Breast epithelium (tissue), 4 donors: ENCODE data around the gene AKAP8L. TPM values are rescaled to one million over a fixed set of nuclear protein-coding genes. Genes with fewer than 3 reads are reported as not detected.

ENCODE experiments used
- DNase-seq, 2 donors: peaks; one replicate each; pipeline ENCODE4 v3.0.0-alpha.2; 2019; ENCODE audit warnings: low spot score in 2 of 2
- H3K27ac ChIP-seq, 2 donors: fragments of 200-600 bp; sonication (generic) in 1 of 2; one replicate each; pipeline ENCODE4 v1.5.1; 2016 to 2019; ENCODE audit warnings: mild to moderate bottlenecking in 1 of 2
- H3K27me3 ChIP-seq, 2 donors: fragments of 200-600 bp; sonication (generic) in 1 of 2; one replicate each; pipeline versions ENCODE4 v1.5.1 to v1.6.0; 2017 to 2019; ENCODE audit warnings: control low read depth in 1 of 2, mild to moderate bottlenecking in 1 of 2
- H3K36me3 ChIP-seq: fragments of 200-600 bp; one replicate; pipeline ENCODE4 v1.5.1; 2019
- H3K4me1 ChIP-seq, 2 donors: fragments of 200-600 bp; sonication (generic); one replicate each; pipeline ENCODE4 v1.5.1; 2016 to 2019; ENCODE audit warnings: control low read depth in 1 of 2
- H3K4me3 ChIP-seq, 3 donors: fragments of 200-600 bp; sonication (generic); 1 replicate in 2 of 3; 2 replicates in 1 of 3; pipeline ENCODE4 v1.5.1; 2016 to 2019; ENCODE audit warnings: mild to moderate bottlenecking in 3 of 3, moderate library complexity in 2 of 3
- H3K9me3 ChIP-seq, 2 donors: fragments of 200-600 bp; sonication (generic) in 1 of 2; one replicate each; pipeline ENCODE4 v1.5.1; 2016 to 2019; ENCODE audit warnings: control low read depth in 1 of 2
- POLR2A ChIP-seq: fragments of 450-650 bp; IDR thresholded peaks from one replicate; pipeline ENCODE4 v1.6.1; 2016; ENCODE audit warnings: antibody characterized with exemption, mild to moderate bottlenecking, moderate library complexity
- POLR2AphosphoS5 ChIP-seq, 3 donors: sonication (generic); formaldehyde crosslinking; IDR thresholded peaks; one replicate each; pipeline ENCODE4 v1.6.1; 2017; ENCODE audit warnings: antibody characterized with exemption in 3 of 3
- intact Hi-C: fragments of 100-400 bp; cut with DNase I; formaldehyde crosslinking; loops from one replicate; pipeline ENCODE4 v1.15.1; 2023; ENCODE audit warnings: low total_unique reads
- total RNA-seq, 3 donors: library from RNA; depleted of rRNA; stranded (reverse); fragments of >200 nt; gene quantifications; one replicate each; pipeline ENCODE4 v1.1.0, GENCODE V29; 2016
- TF ChIP-seq, protein P1 (sequence below), 3 donors: fragments of 450-650 bp; IDR thresholded peaks; one replicate each; pipeline ENCODE4 v1.5.1; 2016 to 2017; ENCODE audit warnings: antibody characterized with exemption in 3 of 3, mild to moderate bottlenecking in 3 of 3, moderate library complexity in 3 of 3

AKAP8L gene
- total RNA-seq, 3 donors from 2014 or later, result 77.6 to 141 (median 122) TPM

DNA sequence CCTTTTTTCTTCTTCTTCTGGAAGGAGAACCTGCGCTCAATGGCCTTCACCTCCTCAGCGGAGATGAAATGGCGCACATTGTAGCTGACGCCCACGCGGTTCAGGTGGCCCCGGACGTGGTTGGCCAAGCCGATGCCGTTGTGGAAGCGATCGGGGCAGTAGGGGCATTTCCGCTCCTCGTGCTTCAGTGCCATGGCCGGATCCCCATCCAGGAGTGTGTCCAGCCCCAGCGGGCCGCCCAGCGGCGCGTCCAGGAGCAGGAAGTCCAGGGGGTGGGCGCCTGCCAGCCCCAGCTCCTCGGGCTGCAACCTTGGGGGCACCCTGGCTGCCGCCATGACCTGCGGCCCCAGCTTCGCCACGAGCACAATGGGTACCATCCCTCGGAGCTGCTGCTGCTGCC is 19.8 kb upstream of the AKAP8L start:
- TF ChIP-seq POLR2AphosphoS5 (IDR thresholded peaks at IDR 0.05) (no peak), POLR2A (no peak)
- TF ChIP-seq, protein P1, sequence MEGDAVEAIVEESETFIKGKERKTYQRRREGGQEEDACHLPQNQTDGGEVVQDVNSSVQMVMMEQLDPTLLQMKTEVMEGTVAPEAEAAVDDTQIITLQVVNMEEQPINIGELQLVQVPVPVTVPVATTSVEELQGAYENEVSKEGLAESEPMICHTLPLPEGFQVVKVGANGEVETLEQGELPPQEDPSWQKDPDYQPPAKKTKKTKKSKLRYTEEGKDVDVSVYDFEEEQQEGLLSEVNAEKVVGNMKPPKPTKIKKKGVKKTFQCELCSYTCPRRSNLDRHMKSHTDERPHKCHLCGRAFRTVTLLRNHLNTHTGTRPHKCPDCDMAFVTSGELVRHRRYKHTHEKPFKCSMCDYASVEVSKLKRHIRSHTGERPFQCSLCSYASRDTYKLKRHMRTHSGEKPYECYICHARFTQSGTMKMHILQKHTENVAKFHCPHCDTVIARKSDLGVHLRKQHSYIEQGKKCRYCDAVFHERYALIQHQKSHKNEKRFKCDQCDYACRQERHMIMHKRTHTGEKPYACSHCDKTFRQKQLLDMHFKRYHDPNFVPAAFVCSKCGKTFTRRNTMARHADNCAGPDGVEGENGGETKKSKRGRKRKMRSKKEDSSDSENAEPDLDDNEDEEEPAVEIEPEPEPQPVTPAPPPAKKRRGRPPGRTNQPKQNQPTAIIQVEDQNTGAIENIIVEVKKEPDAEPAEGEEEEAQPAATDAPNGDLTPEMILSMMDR (IDR thresholded peaks at IDR 0.05), result no peak
- Histone ChIP-seq H3K36me3 (no peaks in the 10 kb centered on the region), H3K27me3 (no peaks in the 10 kb centered on the region), H3K9me3 (no peaks in the 10 kb centered on the region), H3K27ac (no peak overlapping the region), H3K4me3 (no peak overlapping the region), H3K4me1 (no peaks in the 10 kb centered on the region)
- intact Hi-C loops, result no loop called here
- DNase-seq, result no peak

DNA sequence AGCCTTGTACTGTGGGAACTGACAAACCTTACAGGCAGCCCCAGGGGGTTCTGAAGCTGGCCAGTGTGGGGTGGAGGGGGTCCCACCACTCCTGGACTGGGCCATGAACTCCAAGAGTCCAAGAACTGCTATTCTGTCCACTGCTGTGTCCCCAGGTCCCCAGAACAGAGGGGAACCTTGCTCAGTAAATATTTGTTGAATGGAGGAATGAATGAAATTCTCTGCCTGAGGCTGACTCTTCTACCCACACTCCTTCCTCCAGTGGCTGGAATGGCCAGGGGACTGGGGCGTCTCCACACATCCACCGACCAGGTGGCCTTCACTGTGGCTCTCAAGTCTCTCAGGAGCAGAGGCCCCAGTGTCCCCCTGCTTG is 19.3 kb upstream of the AKAP8L start:
- no peaks in the 10 kb centered on the region for H3K36me3 ChIP-seq
- no peak overlapping the region for H3K27ac ChIP-seq
- H3K4me1 ChIP-seq, result no peaks in the 10 kb centered on the region
- no peaks in the 10 kb centered on the region for H3K27me3 ChIP-seq
- TF ChIP-seq POLR2AphosphoS5 (IDR thresholded peaks at IDR 0.05), result no peak
- TF ChIP-seq, protein P1 (IDR thresholded peaks at IDR 0.05), result no peak
- TF ChIP-seq POLR2A, result no peak
- intact Hi-C loops, result no loop called here
- DNase-seq, result no peak
- H3K9me3 ChIP-seq, result no peaks in the 10 kb centered on the region
- no peak overlapping the region for H3K4me3 ChIP-seq

DNA sequence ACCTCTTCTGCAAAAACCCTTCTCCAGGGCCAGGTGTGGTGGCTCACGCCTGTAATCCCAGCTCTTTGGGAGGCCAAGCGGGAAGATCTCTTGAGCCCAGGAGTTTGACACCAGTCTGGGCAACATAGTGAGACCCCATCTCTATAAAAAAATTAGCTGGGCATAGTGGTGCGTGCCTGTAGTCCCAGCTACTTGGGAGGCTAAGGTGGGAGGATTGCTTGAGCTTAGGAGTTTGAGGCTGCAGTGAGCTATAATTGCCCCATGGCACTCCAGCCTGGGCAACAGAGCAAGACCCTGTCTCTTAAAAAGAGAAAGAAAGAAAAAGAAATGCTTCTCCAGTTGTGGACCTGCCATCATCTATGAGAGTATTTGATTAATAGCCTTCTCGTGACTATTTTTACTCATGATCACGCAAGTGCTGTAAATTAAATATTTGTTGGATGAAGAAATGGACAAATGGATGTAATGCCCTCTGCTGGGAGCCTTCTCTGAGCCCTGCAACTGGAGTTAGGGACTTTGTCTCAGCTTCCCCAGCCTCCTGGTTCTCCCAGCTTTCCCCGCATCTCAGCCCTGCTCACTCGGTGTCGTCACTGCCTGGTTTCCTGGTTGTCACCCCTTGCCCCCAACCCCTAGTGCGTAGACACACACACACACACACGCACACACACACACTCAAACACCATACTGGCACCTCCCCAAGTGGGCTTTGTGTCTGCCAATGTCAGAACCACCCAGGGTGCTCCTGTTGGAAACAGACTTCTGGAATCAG is 18.8 kb upstream of the AKAP8L start:
- no peak overlapping the region for H3K27ac ChIP-seq
- no peak for DNase-seq
- no peak overlapping the region for H3K4me3 ChIP-seq
- H3K4me1 ChIP-seq, result no peaks in the 10 kb centered on the region
- no peaks in the 10 kb centered on the region for H3K9me3 ChIP-seq
- no peaks in the 10 kb centered on the region for H3K36me3 ChIP-seq
- no peak for TF ChIP-seq POLR2A
- TF ChIP-seq, protein P1 (IDR thresholded peaks at IDR 0.05), result peak in 2 of 3 donors; percentile 11 to 13
- TF ChIP-seq POLR2AphosphoS5 (IDR thresholded peaks at IDR 0.05), result no peak
- no peaks in the 10 kb centered on the region for H3K27me3 ChIP-seq
- intact Hi-C loops, result no loop called here

DNA sequence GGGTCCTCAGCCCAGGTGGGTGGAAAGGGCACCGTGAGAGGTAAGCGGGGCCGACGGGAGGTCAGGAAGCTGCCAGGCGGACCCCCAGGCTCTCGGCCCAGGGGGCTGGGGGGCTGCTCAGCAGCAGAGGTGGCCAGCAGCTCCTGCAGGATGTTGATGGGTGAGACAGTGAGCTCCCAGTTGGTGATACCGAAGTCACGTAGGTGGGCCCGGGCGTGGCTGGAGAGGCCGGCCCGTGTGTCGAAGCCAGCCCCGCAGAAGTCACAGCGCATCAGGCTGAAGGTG is 18.0 kb upstream of the AKAP8L start:
- Histone ChIP-seq H3K9me3 (no peaks in the 10 kb centered on the region), H3K4me3 (no peak overlapping the region), H3K36me3 (no peaks in the 10 kb centered on the region), H3K27ac (no peak overlapping the region), H3K27me3 (no peaks in the 10 kb centered on the region), H3K4me1 (no peaks in the 10 kb centered on the region)
- TF ChIP-seq, protein P1 (IDR thresholded peaks at IDR 0.05), result no peak
- TF ChIP-seq POLR2AphosphoS5 (IDR thresholded peaks at IDR 0.05) (no peak), POLR2A (no peak)
- no peak for DNase-seq
- intact Hi-C loops, result no loop called here

DNA sequence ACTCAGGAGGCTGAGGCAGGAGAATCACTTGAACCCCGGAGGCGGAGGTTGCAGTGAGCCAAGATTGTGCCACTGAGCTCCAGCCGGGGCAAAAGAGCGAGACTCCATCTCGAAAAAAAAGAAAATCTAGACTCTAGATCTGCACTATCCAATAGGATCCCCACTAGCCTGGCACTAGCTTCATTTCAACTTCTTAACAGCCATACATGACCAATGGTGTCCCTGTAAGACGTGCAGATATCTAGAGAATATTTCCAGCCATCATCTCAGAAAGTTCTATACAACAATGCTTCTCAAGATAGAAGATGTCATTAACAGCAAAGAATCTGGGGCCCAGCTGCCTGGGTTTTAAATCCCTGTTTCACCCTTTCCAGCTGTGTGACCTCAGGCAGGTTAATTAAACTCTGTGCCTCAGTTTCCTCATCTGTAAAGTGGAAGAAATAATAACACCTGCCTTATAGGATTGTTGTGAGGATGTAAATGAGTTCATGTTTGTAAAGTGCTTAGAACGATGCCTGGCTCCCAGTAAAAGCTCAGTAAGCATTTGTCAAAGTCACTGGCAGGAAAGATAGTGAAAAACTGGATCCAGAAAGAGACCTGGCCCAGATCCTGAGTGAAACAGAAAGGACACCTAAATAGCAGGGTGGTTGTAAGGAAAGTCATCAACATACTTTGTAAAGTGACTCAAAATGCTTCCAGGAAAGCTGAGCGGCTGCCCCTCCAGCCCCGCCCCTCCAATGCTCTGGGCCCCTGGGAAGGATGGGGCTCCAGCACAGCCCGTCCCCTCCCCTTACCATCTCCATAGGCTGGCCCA is 17.4 kb upstream of the AKAP8L start:
- Histone ChIP-seq H3K36me3 (no peaks in the 10 kb centered on the region), H3K4me3 (no peak overlapping the region), H3K9me3 (no peaks in the 10 kb centered on the region), H3K27me3 (no peaks in the 10 kb centered on the region), H3K4me1 (peaks cover 2 to 4% of the 10 kb centered on the region in 2 donors), H3K27ac (no peak overlapping the region)
- TF ChIP-seq POLR2A (no peak), POLR2AphosphoS5 (IDR thresholded peaks at IDR 0.05) (no peak)
- TF ChIP-seq, protein P1 (IDR thresholded peaks at IDR 0.05), result no peak
- DNase-seq, result no peak
- intact Hi-C loops, result no loop called here
